Non-pigmented ciliary epithelial cell (primary cell): ENCODE results near the gene CLIC1.

Source experiments
- DNase-seq: peaks from one replicate; pipeline ENCODE4 v3.0.0-alpha.2; 2010; ENCODE audit warnings: low read depth

CLIC1 gene

DNA sequence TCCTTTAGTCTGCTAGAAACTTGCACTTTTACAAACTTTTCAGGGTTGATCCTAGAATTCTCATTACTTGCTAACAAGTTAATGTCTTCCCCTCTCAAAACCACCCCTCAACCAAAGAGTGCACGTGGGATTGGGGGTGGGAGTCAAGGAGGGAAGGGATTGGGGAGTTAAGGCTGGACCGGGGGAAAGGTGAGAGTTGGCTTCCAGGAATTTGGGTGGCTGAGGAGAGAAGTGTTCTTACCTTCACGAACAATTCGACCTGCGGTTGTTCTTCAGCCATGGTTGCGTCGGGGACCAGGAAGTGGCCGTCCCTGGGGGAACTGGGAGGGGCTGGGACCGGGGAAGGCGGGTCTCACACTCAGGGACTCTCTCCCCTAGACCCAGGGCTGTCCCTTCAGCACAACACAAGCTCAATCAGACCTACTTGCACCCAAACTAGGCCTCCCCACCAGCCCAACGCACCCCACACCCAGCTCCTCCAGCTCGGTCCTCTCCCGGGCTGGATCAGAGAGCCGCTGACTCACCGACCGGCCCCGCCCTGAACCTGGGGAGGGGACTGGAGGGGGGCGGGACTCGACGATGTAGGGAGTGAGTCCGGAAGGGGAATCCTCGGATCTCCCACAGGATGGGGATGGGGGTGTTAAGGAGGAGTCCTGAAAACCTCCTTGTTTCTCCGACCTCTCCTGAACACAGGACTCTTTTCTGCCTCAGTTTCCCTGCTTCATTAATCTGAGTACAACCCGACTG is at the start of gene CLIC1:
CLIC1 (minus strand) TSS at position 510 of the 747 bp plus-strand sequence; CDS start at position 280, 230 bp downstream.
- peak; percentile 44 for DNase-seq

DNA sequence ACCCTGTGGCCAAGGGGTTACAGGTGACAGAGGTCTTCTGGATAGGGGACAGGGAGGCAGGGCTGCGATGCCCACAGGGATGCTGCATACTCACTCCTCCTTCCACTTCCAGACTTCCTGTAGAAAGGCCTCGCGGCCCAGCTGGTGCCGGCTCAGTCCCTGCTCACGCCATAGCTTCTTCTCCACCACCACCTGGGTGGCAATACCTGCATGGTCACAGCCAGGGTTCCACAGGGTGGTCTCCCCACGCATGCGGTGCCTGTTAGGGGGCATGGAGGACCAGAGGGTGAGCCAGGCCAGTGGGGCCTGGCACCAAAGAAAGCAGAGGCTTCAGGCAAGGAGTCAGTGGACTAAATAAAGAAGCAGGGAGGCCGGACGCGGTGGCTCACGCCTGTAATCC is 49.1 kb upstream of the CLIC1 start:
- DNase-seq, result no peak

DNA sequence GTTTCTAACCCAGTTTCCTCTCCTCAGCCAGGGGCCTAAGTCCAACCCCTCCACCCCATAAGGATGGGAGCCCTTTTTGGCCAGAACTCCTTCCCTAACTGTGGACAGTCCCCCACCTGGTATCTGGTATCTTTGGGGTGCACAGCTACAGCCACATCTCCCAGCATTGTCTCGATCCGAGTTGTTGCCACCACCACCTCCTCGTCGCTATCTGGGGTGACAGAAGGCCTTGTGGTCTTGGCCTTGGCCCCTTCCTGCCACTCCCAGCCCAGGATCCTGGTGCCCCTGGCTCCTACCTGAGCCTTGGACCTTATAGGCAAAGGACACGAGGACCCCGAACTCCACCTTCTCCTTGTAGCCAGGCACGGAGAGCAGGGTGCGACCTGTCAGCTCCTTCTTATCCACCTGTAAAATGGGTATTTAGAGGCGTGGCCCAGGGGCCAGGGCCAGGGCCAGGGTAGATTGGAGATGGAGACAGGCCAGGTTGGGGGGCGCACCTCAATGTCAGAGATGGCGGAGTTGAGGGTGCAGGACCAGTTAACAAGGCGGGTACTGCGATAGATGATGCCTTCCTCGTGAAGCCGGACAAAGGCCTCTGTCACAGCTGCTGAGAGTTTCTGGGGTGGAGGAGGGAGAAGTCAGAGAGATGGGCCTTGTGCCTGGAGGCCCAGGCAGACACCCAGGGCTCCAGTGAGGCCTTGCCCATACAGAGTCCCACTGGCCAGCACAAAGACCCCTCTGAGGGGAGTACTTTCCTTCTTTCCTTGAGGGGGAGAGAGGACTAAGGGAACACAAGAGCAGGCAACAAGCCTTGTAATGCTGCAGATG is 48.0 kb upstream of the CLIC1 start:
- DNase-seq, result no peak

DNA sequence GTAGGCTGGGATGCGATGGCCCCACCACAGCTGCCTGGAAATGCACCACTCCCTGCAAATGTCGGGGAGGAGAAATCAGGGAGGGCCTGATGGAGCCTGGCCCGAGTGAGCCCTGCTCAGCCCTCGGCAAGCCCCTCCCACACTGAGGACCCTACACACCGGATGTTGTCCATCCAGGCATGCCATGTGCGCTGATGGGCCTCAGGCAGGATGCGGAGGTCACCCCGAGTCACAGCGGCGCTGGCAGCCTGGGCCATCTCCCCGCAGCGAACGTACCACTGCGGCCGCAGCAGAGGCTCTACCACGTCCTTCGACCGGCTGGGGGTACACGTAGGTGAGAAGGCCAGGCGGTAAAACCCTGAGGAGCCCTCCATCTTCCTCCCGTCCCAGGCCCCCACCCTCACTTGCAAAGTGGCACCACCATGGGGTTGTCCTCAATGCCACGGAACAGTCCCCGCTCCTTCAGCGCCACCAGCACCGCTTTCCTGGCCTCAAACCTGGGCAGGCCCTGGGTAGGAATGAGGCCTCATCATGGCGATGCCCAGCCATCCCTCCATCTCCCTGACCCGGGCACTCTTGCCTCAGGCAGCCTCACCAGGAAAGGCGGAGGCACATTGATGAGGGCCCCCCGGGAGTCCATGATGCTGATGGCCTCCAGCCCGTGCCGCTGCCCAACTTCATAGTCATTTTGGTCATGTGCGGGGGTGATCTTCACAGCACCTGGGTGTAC is 46.0 kb upstream of the CLIC1 start:
- DNase-seq, result no peak

DNA sequence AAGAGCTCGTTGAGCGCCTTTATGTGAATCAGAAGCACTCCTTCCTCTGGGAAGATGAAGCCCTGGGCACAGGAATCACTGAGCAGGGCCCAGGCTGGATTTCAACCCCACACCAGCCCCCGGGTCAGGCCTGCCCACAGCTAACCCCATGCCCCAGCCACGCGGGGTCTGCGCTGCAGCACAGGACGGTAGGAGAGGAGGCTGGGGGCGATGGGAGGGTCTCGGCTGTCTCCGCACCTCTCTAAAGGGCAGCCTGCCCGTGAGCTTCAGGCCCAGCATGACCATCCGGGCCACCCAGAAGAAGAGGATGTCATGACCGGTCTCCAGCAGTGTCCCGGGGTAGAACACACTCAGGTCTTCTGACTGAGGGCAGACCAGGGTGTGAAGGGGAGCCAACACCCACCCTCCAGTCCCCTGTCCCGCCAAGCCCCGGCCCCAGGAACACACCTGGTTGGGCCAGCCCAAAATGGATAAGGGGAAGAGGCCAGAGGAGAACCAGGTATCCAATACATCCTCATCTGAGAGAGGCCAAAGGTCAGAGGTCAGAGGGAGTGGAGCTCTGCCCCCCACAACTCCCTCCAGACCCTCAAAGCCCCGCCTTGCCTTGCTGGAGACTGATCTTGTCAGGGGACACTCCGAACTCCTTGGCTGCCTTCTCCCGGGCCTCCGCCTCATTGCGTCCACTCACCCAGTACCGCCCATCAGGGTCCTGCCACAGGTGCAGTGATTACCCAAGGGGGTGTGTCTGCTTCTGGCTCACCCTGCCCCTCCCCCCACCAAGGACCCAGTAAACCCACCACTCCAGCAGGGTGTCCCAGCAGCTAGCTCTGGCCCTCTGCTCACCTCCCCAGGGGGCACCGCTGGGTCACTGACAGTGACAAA is 45.2 kb upstream of the CLIC1 start:
- no peak for DNase-seq

DNA sequence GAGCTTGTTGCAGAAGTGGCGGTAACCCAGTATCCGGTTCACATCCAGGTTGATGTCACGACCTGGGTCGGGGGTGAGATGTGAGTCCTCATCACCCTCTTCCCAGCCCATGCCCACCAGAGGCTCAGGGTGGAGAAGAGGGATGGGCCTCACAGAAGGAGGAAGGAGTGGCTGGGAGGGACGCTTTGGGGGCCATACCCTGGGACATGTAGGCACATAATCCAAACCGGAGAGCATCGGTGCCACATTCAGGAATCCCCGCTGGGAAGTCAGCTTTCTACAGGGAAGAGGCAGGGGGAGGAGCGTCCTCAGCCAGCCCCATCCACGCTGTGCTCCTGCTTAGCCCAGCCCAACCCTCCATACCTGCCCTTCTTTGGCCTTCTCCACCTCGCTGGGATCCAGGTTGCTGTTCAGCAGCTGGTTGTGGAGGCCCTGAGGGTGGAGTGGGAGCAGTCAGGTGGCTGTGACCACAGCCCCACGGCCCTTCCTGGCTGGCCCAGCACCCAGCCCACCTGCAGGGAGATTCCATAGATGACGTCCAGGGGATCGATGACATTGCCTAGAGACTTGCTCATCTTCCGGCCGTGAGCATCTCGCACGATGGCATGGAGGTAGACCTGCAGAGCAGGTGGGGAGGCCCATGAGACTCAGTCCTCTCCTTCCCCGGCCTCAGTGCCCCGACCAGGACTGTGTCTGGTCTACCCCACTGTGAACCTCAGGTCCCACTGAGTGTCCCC is 44.3 kb upstream of the CLIC1 start:
- DNase-seq, result no peak

DNA sequence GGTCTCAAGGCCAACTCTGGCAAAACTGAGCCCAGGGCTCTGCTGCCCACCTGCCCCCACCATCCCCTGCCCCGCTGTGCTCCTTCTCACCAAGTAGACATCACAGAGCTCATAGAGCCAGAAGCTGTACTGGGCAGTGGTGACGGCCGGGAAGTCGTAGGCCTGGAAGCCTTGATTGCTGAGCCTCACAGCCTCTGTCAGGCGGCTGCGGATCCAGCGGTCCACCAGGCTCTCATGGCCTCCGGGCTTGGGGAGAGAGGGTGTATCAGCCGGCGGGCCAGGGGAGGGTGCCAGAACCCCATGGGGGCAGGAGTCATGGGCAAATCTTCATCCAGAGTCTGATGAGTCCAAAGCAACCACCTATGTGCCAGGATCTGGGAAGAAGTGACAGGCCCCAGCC is 43.6 kb upstream of the CLIC1 start:
- no peak for DNase-seq

DNA sequence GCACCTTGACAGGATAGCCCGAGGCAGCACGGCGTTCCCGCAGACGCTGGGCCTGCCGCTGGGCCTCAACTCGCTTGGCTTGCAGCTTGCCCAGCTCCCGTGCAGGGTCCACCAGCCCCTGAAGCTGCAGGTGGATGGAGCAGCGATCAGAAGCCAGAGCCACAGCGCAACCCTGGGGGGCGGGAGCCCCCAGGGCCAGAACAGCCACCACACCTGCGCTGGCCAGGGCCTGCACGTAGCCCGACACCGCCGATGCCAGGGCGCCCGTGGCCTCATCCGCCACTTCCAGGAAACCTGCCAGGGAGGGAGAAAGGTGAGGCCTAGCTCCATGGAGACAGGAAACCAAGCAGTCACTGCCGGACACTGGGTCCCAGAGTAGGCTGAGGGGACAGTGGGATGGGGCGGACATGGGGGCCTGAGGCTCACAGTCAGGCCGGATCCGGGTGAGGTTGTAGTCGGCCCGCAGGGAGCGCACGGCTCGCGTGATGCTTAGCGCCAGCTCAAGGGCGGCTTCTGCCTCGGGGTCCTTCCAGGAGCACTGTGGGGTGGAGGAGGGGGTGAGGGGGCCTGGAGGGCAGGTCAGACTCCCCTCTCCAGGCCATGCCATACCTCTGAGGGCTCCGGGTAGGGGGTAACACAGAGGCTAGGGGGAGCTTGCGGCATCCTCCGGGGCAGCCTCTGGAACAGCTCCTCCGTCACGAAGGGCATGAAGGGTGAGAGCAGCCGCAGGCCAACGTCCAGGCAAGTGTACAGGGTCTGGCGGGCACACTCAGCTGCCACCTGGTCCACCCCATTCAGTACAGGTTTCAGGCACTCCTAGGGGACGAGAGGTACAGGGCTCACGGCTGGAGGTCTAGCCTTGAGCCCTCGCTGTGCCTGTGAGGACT is 42.9 kb upstream of the CLIC1 start:
- DNase-seq, result no peak

DNA sequence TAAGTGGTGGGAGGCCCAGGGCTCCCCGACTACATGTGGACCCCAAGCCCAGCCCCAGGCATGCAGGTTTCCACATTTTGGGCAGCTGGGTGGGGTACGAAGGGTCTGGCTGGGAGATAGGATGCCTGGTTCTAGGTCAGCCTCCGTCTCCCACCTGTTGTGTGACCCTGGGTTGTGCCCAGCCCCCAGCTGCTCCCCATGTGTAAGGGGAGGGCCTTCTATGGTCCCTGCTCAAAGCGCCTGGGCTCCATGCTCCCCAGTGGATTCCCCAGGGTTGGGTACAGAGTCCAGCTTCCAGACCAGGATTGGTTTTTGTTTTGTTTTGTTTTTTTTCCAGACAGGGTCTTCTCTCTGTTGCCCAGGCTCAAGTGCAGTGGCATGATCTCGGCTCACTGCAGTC is 41.9 kb upstream of the CLIC1 start:
- no peak for DNase-seq

DNA sequence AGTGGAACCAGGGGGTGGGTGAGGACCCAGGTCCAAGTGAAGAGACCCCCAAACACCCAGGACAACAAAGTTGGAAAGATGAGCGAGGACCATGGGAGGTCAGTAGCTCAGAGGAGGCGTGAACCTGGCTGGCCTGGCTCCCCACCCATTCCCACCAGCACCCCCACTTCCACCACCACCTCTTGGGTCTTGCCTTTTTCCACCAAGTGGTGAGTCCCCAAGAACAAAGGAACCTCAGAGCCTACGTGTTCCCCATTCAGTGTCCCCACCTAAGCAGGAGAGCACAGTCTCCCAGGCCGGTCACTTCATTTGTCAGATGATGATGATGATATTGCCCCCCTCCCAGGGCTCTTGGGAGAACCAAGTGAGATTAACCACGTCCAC is 41.3 kb upstream of the CLIC1 start:
- DNase-seq, result no peak

DNA sequence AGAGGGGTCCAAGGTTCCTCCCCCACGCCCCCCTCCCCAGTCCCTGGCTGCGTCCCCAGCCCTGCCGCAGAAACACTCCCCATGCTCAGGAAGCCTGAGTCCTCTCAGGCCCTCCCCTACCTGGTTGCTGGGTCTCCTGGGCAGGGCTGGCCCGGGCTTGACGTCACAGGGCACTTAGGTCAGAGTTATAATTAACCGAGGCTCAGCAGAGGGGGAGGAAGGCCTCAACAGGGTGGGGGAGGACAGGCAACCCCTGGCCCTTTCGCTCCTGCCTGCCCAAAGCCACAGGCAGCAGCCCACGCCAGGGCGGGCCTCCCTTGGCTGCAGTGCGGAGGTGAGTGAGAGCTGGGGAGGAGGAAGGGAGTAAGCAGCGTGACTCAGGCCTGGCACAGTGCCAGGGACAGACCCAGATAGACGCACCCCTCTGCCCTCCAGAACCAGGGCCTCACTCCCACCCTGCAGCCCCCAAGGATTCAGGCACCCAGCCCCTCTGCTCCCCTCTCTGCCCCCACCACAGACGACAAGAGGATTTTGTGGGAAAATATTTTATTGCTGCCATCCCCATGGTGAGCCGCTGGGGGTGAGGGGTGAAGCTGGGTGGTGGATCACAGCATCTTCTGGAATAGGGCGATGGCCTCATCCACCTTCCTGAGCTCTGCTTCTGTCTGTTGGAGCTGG is 40.8 kb upstream of the CLIC1 start, which contains the start of gene VWA7:
VWA7 (minus strand) TSS at position 340 of the 678 bp plus-strand sequence. CDS start 549 bp downstream, outside the sequence.
- no peak for DNase-seq

DNA sequence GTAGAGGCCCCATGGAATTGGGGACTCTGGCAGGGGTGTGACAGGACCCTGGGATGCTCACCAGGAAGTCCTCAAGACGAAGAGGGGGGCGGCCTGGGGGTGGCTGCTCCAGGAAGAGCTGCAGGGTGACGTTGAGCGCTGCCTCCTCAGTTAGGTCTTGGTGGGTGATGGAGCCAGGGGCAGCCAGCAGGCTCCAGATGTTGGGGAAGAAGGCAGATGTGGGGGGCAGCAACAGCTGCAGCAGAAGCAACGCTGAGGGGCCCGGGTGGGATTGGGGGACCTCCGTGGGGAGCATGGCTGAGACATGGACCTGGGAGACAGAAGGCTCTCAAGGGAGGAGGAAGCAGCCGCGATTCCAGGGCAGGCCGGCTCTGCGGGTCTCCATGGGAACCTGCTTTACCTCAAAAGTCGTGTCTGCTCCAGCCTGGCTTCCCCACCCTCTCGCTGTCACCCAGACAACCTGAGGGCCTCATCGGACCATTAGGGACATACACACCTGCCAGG is 40.2 kb upstream of the CLIC1 start:
- no peak for DNase-seq

DNA sequence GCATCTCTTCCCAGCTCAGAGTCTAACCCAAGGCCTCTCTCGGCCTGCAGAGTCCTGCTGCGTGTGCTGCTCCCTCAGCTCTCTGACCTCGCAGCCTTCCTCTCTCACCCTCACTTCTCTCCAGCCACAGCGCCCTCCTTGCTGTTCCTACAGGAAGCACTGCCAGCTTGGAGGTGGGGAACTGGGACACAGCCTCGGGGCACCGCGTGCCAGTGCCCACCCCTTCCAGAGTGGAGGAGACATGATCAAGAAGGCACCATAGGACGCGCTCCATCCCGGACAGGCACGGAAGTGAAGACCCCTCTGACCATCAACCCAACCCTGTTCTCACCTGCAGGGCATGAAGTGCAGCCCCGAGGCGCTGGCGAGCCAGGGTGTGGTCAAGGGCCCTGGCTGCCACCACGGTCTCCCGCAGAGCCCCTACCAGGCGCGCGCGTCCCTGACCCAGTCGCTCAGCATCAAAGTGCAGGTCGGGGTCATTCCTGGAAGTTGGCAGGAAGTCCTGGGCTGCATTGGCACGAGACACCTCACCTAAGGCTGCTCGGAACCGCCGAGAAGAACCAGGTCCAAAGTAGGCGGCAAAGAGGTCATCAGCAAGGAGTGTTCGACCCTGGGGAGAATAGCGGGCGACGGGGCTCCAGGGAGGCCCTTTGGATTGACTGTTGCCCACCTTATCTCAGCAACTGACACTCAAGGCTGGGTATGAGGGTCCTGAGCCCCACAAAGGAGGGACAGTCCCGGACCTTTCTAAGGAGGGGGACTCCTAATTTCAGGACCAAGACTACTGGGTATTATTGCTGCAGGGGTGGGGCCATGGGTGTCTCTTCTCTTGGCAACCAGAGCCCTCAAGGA is 39.5 kb upstream of the CLIC1 start:
- DNase-seq, result no peak

DNA sequence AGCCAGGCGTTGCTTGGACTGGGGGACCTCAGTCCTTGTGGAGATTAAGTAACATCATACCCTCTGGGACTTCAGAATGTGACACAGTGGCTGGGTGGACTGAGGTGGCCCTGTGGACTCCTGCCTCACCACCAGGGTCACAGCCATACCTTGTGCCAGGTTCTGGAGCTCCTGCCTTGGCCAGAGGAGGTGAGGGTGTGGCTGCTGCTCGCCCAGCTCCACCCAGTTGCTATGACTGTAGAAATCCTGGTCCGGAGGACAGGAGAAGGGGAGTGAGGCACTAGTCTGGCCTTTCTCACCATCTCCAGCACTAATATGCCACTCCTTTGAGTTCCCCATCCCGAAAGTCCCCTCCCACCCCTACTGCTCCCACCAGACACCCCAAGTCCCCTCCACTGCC is 38.9 kb upstream of the CLIC1 start:
- DNase-seq, result no peak

DNA sequence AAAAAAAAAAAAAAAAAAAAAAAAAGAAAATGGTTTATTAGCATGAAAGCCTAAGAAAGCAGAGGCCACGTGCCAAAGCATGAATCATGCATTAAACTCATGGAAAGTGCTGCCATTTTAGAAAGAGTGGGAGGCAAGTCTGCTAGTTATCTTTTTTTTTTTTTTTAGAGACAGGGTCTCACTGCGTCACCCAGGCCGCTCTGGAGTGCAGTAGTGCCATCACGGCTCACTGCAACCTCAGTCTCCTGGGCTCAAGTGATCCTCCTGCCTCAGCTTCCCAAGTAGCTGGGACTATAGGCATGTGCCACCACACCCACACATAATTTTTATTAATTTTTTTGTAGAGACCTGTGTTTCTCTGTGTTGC is 35.6 kb upstream of the CLIC1 start:
- DNase-seq, result no peak

DNA sequence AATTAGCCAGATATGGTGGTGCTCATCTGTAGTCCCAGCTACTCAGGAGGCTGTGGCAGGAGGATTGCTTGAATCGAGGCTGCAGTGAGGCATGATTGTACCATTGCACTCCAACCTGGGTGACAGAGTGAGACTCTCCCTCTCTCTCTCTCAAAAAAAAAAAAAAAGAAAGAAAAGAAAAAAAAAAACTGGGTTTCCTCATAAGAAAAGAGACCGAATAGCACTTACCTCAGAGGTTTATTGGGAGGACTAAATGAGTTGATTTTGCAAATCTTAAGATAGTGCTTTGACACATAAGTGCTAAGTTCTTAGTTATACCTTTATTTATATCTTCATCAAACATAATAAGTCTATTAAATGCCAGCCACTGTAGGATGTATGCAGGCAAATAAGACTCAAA is 34.5 kb upstream of the CLIC1 start:
- no peak for DNase-seq

DNA sequence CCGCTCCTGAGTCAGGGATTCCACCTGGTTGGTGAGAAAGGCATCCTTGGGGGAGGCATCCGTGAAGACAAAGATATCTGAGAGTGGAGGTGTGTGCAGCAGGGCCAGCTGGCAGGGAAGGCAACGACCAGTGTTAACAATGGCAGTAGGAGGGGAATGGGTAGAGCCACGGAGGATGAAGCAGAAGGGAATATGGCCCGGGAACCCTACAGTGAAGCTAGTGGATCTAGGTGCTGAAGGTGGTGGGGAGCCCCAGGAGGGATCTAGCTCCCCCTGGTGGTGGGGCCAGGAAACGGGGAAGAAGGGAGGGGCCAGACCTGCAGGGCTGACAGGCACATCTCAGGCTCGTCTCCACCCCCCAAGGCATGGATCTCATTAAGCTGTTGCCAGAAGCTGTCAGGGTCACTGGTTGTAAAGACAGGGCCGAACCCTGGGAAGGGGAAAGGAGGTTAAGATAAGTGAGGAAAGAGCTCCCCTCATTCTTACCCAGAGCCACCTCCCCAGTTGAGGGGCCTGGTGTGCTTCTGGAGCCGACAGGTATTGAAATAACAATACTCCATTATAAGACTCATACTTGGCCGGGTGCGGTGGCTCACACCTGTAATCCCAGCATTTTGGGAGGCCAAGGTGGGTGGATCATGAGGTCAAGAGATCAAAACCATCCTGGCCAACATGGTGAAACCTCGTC is 33.5 kb upstream of the CLIC1 start:
- DNase-seq, result no peak
